MM.1S (cell line): ENCODE measurements around the gene VAV2.
"Not testable (repeated sequence)": the region's sequence is repeated elsewhere in the genome, so short reads cannot be mapped to it uniquely, and the experiment has no call there.

ENCODE experiments used
- DNase-seq: peaks from one replicate; pipeline ENCODE4 v3.0.0-alpha.2; 2015
- H2AFZ ChIP-seq: fragments of 300-600 bp; sonication (generic); 2 replicates; pipeline ENCODE4 v1.6.0; 2016; ENCODE audit warnings: antibody characterized with exemption, low read length
- H3F3A ChIP-seq: fragments of 300-600 bp; sonication (generic); 2 replicates; pipeline ENCODE4 v1.6.1; 2016; ENCODE audit warnings: mild to moderate bottlenecking, antibody characterized with exemption, low read length, moderate library complexity, mixed read lengths; ENCODE audit not compliant: insufficient read depth
- H3K27ac ChIP-seq: fragments of 300-600 bp; sonication (generic); 2 replicates; pipeline ENCODE4 v1.5.1; 2016; ENCODE audit warnings: mild to moderate bottlenecking, low read length
- H3K27me3 ChIP-seq: fragments of 300-600 bp; sonication (generic); replicated peaks from 2 replicates; pipeline ENCODE4 v1.6.0; 2016; ENCODE audit warnings: low read length; ENCODE audit not compliant: insufficient read depth
- H3K36me3 ChIP-seq: fragments of 300-600 bp; sonication (generic); replicated peaks from 2 replicates; pipeline ENCODE4 v1.6.1; 2016; ENCODE audit warnings: mild to moderate bottlenecking, low read length, mixed read lengths; ENCODE audit not compliant: insufficient read depth
- H3K4me1 ChIP-seq: fragments of 300-600 bp; sonication (generic); 2 replicates; pipeline ENCODE4 v1.6.1; 2016; ENCODE audit warnings: low read length, mixed read lengths
- H3K4me2 ChIP-seq: fragments of 300-600 bp; sonication (generic); 2 replicates; pipeline ENCODE4 v1.6.0; 2016; ENCODE audit warnings: low read depth, low read length
- H3K4me3 ChIP-seq: fragments of 300-600 bp; sonication (generic); 2 replicates; pipeline ENCODE4 v1.5.1; 2016; ENCODE audit warnings: low read length, mixed read lengths
- H3K79me2 ChIP-seq: fragments of 300-600 bp; sonication (generic); 2 replicates; pipeline ENCODE4 v1.6.1; 2016; ENCODE audit warnings: mixed run types, low read length, mixed read lengths
- H3K9ac ChIP-seq: fragments of 300-600 bp; sonication (generic); 2 replicates; pipeline ENCODE4 v1.6.1; 2016; ENCODE audit warnings: low read length, mixed read lengths
- H3K9me2 ChIP-seq: fragments of 300-600 bp; sonication (generic); replicated peaks from 2 replicates; pipeline ENCODE4 v1.6.1; 2016; ENCODE audit warnings: mild to moderate bottlenecking, low read length, mixed read lengths; ENCODE audit not compliant: insufficient read depth
- H3K9me3 ChIP-seq: fragments of 300-600 bp; sonication (generic); replicated peaks from 2 replicates; pipeline ENCODE4 v1.6.1; 2016; ENCODE audit warnings: mild to moderate bottlenecking, low read length, mixed read lengths; ENCODE audit not compliant: insufficient read depth
- H4K20me1 ChIP-seq: fragments of 300-600 bp; sonication (generic); 2 replicates; pipeline ENCODE4 v1.6.1; 2016; ENCODE audit warnings: mild to moderate bottlenecking, low read length, moderate library complexity, mixed read lengths; ENCODE audit not compliant: insufficient read depth
- EZH2 ChIP-seq: fragments of 300-600 bp; sonication (generic); optimal IDR thresholded peaks from 2 replicates; pipeline ENCODE3; 2017; ENCODE audit warnings: low read depth, mild to moderate bottlenecking, antibody characterized with exemption, low read length, mixed read lengths
- EZH2phosphoT487 ChIP-seq: fragments of 300-600 bp; sonication (generic); IDR thresholded peaks from 2 replicates; pipeline ENCODE4 v1.6.1; 2018; ENCODE audit warnings: antibody characterized with exemption, low read length
- TF ChIP-seq, protein P1 (sequence below): fragments of 300-600 bp; sonication (generic); IDR thresholded peaks from 2 replicates; pipeline ENCODE4 v1.5.1; 2016; ENCODE audit warnings: antibody characterized with exemption, low read length, mixed read lengths

The VAV2 gene

DNA sequence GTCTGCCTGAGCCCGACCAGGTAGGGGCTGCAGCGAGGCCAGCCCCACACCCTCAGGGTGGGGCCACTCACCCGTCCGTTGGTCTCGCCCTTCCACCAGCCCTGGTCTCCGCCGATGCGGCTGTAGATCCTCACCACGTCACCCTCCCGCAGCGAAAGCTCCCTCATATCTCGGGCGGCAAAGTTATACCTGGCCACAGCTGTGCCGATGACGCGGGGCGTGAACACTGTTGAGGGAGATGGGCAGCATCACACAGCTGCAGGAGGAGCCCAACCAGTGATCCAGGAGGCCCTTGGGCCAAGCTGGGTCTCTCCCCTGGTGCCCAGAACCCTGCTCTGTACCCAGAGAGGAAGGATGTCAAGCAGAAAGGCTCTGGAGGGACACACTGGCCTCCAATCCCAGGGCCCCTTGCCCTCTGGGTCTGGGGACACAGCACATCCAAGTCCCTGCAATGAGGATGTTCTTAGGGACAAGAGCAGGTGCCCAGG lies 223.7 kb downstream of the VAV2 start:
- Histone ChIP-seq H3K4me2 (no peak overlapping the region), H3K79me2 (no peaks in the 10 kb centered on the region), H3K9me2 (no peaks in the 10 kb centered on the region), H3K27ac (no peak overlapping the region), H3F3A (no peaks in the 10 kb centered on the region), H3K9ac (no peak overlapping the region), H3K4me1 (no peaks in the 10 kb centered on the region), H4K20me1 (no peaks in the 10 kb centered on the region), H3K27me3 (peaks cover 20% of the 10 kb centered on the region), H3K36me3 (no peaks in the 10 kb centered on the region), H2AFZ (no peak overlapping the region), H3K9me3 (no peaks in the 10 kb centered on the region), H3K4me3 (no peak overlapping the region)
- DNase-seq, result no peak
- TF ChIP-seq EZH2phosphoT487, result no peak
- TF ChIP-seq, protein P1, sequence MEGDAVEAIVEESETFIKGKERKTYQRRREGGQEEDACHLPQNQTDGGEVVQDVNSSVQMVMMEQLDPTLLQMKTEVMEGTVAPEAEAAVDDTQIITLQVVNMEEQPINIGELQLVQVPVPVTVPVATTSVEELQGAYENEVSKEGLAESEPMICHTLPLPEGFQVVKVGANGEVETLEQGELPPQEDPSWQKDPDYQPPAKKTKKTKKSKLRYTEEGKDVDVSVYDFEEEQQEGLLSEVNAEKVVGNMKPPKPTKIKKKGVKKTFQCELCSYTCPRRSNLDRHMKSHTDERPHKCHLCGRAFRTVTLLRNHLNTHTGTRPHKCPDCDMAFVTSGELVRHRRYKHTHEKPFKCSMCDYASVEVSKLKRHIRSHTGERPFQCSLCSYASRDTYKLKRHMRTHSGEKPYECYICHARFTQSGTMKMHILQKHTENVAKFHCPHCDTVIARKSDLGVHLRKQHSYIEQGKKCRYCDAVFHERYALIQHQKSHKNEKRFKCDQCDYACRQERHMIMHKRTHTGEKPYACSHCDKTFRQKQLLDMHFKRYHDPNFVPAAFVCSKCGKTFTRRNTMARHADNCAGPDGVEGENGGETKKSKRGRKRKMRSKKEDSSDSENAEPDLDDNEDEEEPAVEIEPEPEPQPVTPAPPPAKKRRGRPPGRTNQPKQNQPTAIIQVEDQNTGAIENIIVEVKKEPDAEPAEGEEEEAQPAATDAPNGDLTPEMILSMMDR, result no peak
- TF ChIP-seq EZH2, result no peak

DNA sequence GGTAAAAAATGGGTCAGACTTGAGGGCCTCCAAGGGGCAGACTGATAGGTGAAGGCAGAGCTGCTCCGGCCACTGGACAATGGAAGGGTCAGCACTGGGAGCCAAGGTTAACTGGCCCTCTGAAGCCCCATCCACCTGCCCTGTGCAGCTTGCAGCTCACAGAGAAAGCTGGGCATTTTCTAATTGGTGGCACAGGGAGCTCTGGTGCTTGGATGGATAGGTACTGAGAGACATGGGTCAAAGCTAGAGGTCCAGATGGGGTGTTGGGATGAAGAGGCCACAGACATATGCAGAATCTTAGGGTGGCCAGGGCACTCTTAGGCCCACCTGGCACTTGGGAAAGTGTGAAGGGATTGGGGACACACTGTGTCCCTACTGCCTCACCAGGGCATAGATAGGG lies 224.5 kb downstream of the VAV2 start:
- H4K20me1 ChIP-seq, result no peaks in the 10 kb centered on the region
- no peak for DNase-seq
- no peaks in the 10 kb centered on the region for H3F3A ChIP-seq
- H3K36me3 ChIP-seq, result no peaks in the 10 kb centered on the region
- no peak overlapping the region for H3K4me3 ChIP-seq
- no peaks in the 10 kb centered on the region for H3K4me1 ChIP-seq
- no peak overlapping the region for H2AFZ ChIP-seq
- H3K27me3 ChIP-seq, result peaks cover 20% of the 10 kb centered on the region
- TF ChIP-seq, protein P1, result no peak
- TF ChIP-seq EZH2 (no peak), EZH2phosphoT487 (no peak)
- H3K9me3 ChIP-seq, result no peaks in the 10 kb centered on the region
- no peaks in the 10 kb centered on the region for H3K9me2 ChIP-seq
- no peak overlapping the region for H3K4me2 ChIP-seq
- H3K79me2 ChIP-seq, result no peaks in the 10 kb centered on the region
- H3K27ac ChIP-seq, result no peak overlapping the region
- H3K9ac ChIP-seq, result no peak overlapping the region

DNA sequence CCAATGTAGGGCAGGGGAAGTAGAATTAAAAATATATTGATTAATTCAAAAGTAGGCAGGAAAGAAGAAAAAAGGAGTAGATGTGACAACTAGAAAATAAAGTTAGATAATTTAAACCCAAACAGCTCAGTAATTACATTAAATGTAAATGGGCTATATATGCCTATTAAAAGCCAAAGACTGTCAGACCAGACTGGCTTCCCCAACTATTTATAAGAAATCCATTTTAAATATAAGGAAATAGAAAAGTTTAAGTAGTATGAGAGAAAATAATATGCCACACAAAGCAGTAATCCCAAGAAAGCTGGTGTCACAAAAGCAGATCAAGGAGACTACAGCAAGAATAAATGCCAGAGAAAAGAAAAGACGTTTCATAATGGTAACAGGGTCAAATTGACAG lies 225.1 kb downstream of the VAV2 start:
- no peak for DNase-seq
- H3K9ac ChIP-seq, result no peak overlapping the region
- H2AFZ ChIP-seq, result no peak overlapping the region
- H3K4me1 ChIP-seq, result no peaks in the 10 kb centered on the region
- TF ChIP-seq EZH2phosphoT487, result no peak
- TF ChIP-seq, protein P1, result no peak
- no peak for TF ChIP-seq EZH2
- no peaks in the 10 kb centered on the region for H4K20me1 ChIP-seq
- no peak overlapping the region for H3K4me3 ChIP-seq
- no peaks in the 10 kb centered on the region for H3K36me3 ChIP-seq
- no peak overlapping the region for H3K27ac ChIP-seq
- no peaks in the 10 kb centered on the region for H3F3A ChIP-seq
- H3K79me2 ChIP-seq, result no peaks in the 10 kb centered on the region
- no peaks in the 10 kb centered on the region for H3K9me3 ChIP-seq
- no peak overlapping the region for H3K4me2 ChIP-seq
- H3K9me2 ChIP-seq, result no peaks in the 10 kb centered on the region
- H3K27me3 ChIP-seq, result peaks cover 22% of the 10 kb centered on the region

DNA sequence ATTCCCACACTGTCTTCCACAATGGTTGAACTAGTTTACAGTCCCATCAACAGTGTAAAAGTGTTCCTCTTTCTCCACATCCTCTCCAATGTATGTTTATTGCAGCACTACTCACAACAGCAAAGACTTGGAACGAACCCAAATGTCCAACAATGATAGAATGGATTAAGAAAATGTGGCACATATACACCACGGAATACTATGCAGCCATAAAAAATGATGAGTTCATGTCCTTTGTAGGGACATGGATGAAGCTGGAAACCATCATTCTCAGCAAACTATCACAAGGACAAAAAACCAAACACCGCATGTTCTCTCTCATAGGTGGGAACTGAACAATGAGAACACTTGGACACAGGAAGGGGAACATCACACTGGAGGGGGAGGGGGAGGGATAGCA lies 225.9 kb downstream of the VAV2 start:
- not testable (repeated sequence) for H3K4me3 ChIP-seq, H3F3A ChIP-seq, H4K20me1 ChIP-seq, H3K27ac ChIP-seq, H3K9ac ChIP-seq, H3K4me2 ChIP-seq, DNase-seq, H2AFZ ChIP-seq, H3K9me3 ChIP-seq, H3K4me1 ChIP-seq, H3K79me2 ChIP-seq, H3K9me2 ChIP-seq, H3K36me3 ChIP-seq
- peaks cover 30% of the 10 kb centered on the region for H3K27me3 ChIP-seq
